ENCODE results near the gene PRKCSH. TPM values are rescaled to one million over a fixed set of nuclear protein-coding genes. Genes with fewer than 3 reads are reported as not detected.
"Not testable (repeated sequence)": the region's sequence is repeated elsewhere in the genome, so short reads cannot be mapped to it uniquely, and the experiment has no call there.

PRKCSH gene
- polyA plus RNA-seq, 3 donors: 299 to 323 (median 323) TPM

GRCh38 chr19:11418549-11419506 lies 16.6 kb upstream of the PRKCSH start, which contains the start of gene RGL3:
RGL3 (minus strand) TSS chr19:11419314; CDS start chr19:11419278, 36 bp downstream.
- DNase-seq (ENCODE audit: low read depth in 3 of 3, low spot score in 2 of 3): no peak

GRCh38 chr19:11420429-11421370 lies 14.7 kb upstream of the PRKCSH start:
- DNase-seq (ENCODE audit: low read depth in 3 of 3, low spot score in 2 of 3): no peak

- DNase-seq (ENCODE audit: low read depth in 3 of 3, low spot score in 2 of 3): no peak
Measured at GRCh38 chr19:11421371-11422098, 13.9 kb upstream of the PRKCSH start.

GRCh38 chr19:11422163-11423065 lies 13.0 kb upstream of the PRKCSH start:
- no peak for DNase-seq (ENCODE audit: low read depth in 3 of 3, low spot score in 2 of 3)

- DNase-seq (ENCODE audit: low read depth in 3 of 3, low spot score in 2 of 3): no peak
Measured at GRCh38 chr19:11423164-11423790, 12.2 kb upstream of the PRKCSH start.

- DNase-seq (ENCODE audit: low read depth in 3 of 3, low spot score in 2 of 3): no peak
Measured at GRCh38 chr19:11423791-11424181, 11.6 kb upstream of the PRKCSH start.

- no peak for DNase-seq (ENCODE audit: low read depth in 3 of 3, low spot score in 2 of 3)
Measured at GRCh38 chr19:11425719-11426457, 9.5 kb upstream of the PRKCSH start.

- DNase-seq (ENCODE audit: low read depth in 3 of 3, low spot score in 2 of 3): no peak
Measured at GRCh38 chr19:11426656-11427055, 8.8 kb upstream of the PRKCSH start.

GRCh38 chr19:11433526-11433925 lies 1.9 kb upstream of the PRKCSH start:
- DNase-seq (ENCODE audit: low read depth in 3 of 3, low spot score in 2 of 3): not testable (repeated sequence)

- DNase-seq (ENCODE audit: low read depth in 3 of 3, low spot score in 2 of 3): no peak
Measured at GRCh38 chr19:11434703-11435056, 755 bp upstream of the PRKCSH start.

GRCh38 chr19:11435833-11436313 lies 438 bp downstream of the PRKCSH start:
- no peak for DNase-seq (ENCODE audit: low read depth in 3 of 3, low spot score in 2 of 3)

GRCh38 chr19:11437955-11438354 lies 2.5 kb downstream of the PRKCSH start:
- DNase-seq (ENCODE audit: low read depth in 3 of 3, low spot score in 2 of 3): no peak

- DNase-seq (ENCODE audit: low read depth in 3 of 3, low spot score in 2 of 3): no peak
Measured at GRCh38 chr19:11444059-11444458, 8.6 kb downstream of the PRKCSH start.

- DNase-seq (ENCODE audit: low read depth in 3 of 3, low spot score in 2 of 3): no peak
Measured at GRCh38 chr19:11445141-11445540, 9.7 kb downstream of the PRKCSH start.

- DNase-seq (ENCODE audit: low read depth in 3 of 3, low spot score in 2 of 3): no peak
Measured at GRCh38 chr19:11446271-11446651, 10.8 kb downstream of the PRKCSH start.

- DNase-seq (ENCODE audit: low read depth in 3 of 3, low spot score in 2 of 3): no peak
Measured at GRCh38 chr19:11446652-11447301, 11.3 kb downstream of the PRKCSH start.

- DNase-seq (ENCODE audit: low read depth in 3 of 3, low spot score in 2 of 3): no peak
Measured at GRCh38 chr19:11447347-11448262, 12.2 kb downstream of the PRKCSH start.
